Thyroid gland (tissue), 4 donors: ENCODE data around the gene SLC9A2. TPM values are rescaled to one million over a fixed set of nuclear protein-coding genes. Genes with fewer than 3 reads are reported as not detected.

Experiments
- DNase-seq, 2 donors: peaks; one replicate each; pipeline ENCODE4 v3.0.0-alpha.2; 2019
- H3K27ac ChIP-seq, 3 donors: fragments of 200-600 bp; sonication (generic); 1 replicate in 2 of 3; 2 replicates in 1 of 3; pipeline ENCODE4 v1.5.1; 2016 to 2019; ENCODE audit warnings: mild to moderate bottlenecking in 1 of 3, moderate library complexity in 1 of 3
- H3K27me3 ChIP-seq: fragments of 200-600 bp; sonication (generic); one replicate; pipeline ENCODE4 v1.5.1; 2019
- H3K36me3 ChIP-seq, 2 donors: fragments of 200-600 bp; sonication (generic); one replicate each; pipeline ENCODE4 v1.5.1; 2016 to 2019
- H3K4me1 ChIP-seq, 2 donors: fragments of 200-600 bp; sonication (generic); one replicate each; pipeline ENCODE4 v1.5.1; 2017 to 2019
- H3K4me3 ChIP-seq, 3 donors: fragments of 200-600 bp; sonication (generic); replicated peaks in 1 of 3; 1 replicate in 2 of 3; 2 replicates in 1 of 3; pipeline ENCODE4 v1.5.1; 2016; ENCODE audit warnings: mild to moderate bottlenecking in 1 of 3
- H3K9me3 ChIP-seq: fragments of 200-600 bp; sonication (generic); one replicate; pipeline ENCODE4 v1.5.1; 2017
- CTCF ChIP-seq, 6 experiments: fragments of 200-600 bp in 3 of 6; fragments of 450-650 bp in 3 of 6; sonication (generic) in 3 of 6; IDR thresholded peaks; one replicate each; pipeline ENCODE4 v1.5.1; 2016 to 2019; ENCODE audit warnings: antibody characterized with exemption in 6 of 6, mild to moderate bottlenecking in 2 of 6, inconsistent platforms in 1 of 6, moderate library complexity in 1 of 6
- POLR2A ChIP-seq, 2 donors: fragments of 450-650 bp; IDR thresholded peaks; one replicate each; pipeline ENCODE4 v1.6.1; 2017; ENCODE audit warnings: antibody characterized with exemption in 2 of 2, mild to moderate bottlenecking in 2 of 2, moderate library complexity in 1 of 2
- WGBS, 2 donors: methylation state at CpG; one replicate each; pipeline ENCODE4 v1.1.5; 2017; 5-methylcytosine and 5-hydroxymethylcytosine counted together
- intact Hi-C: fragments of 100-400 bp; cut with DNase I; formaldehyde crosslinking; loops from one replicate; pipeline ENCODE4 v1.15.1; 2023
- total RNA-seq, 4 donors: library from RNA; depleted of rRNA; stranded (reverse); fragments of >200 nt; gene quantifications; one replicate each; pipeline ENCODE4 v1.2.3, GENCODE V29; 2016

Gene SLC9A2
- total RNA-seq, 4 donors from 2014 or later, result 0.33 to 4.0 (median 0.87) TPM

- TF ChIP-seq CTCF (IDR thresholded peaks at IDR 0.05), result no peak
- TF ChIP-seq POLR2A (IDR thresholded peaks at IDR 0.05), result no peak
- H3K36me3 ChIP-seq, result no peaks in the 10 kb centered on the region
- no peak overlapping the region for H3K4me3 ChIP-seq
- intact Hi-C loops, result no loop called here
- no peaks in the 10 kb centered on the region for H3K4me1 ChIP-seq
- no peaks in the 10 kb centered on the region for H3K27me3 ChIP-seq
- DNase-seq, result peak; percentile 86 to 88
- no peak overlapping the region for H3K27ac ChIP-seq
- no peaks in the 10 kb centered on the region for H3K9me3 ChIP-seq
- 72% methylated on average over 6 of the region's 6 CpGs for WGBS, 2 donors
These were observed 79.2 kb downstream of the SLC9A2 start for GRCh38 chr2:102698369-102699111.

- WGBS, 2 donors, result 89 to 91% methylated on average over 2 of the region's 2 CpGs
- Histone ChIP-seq H3K4me3 (no peak overlapping the region), H3K27me3 (no peaks in the 10 kb centered on the region), H3K36me3 (no peaks in the 10 kb centered on the region), H3K4me1 (no peaks in the 10 kb centered on the region), H3K27ac (no peak overlapping the region), H3K9me3 (no peaks in the 10 kb centered on the region)
- intact Hi-C loops, result no loop called here
- DNase-seq, result no peak
- TF ChIP-seq POLR2A (IDR thresholded peaks at IDR 0.05), result no peak
- no peak for TF ChIP-seq CTCF (IDR thresholded peaks at IDR 0.05)
These were observed 84.0 kb downstream of the SLC9A2 start for GRCh38 chr2:102703305-102703704.

GRCh38 chr2:102703748-102704147 lies 84.4 kb downstream of the SLC9A2 start:
- H3K4me3 ChIP-seq, result no peak overlapping the region
- no peaks in the 10 kb centered on the region for H3K36me3 ChIP-seq
- H3K4me1 ChIP-seq, result no peaks in the 10 kb centered on the region
- peak; percentile 17 to 28 for DNase-seq
- no peaks in the 10 kb centered on the region for H3K9me3 ChIP-seq
- H3K27me3 ChIP-seq, result no peaks in the 10 kb centered on the region
- no peak overlapping the region for H3K27ac ChIP-seq
- TF ChIP-seq POLR2A (IDR thresholded peaks at IDR 0.05) (no peak), CTCF (IDR thresholded peaks at IDR 0.05) (peak in 3 of 6 experiments; percentile 35 to 44 (median 43))
- intact Hi-C loops, result no loop called here

GRCh38 chr2:102704531-102704930 lies 85.2 kb downstream of the SLC9A2 start:
- intact Hi-C loops, result no loop called here
- H3K36me3 ChIP-seq, result no peaks in the 10 kb centered on the region
- 62 to 69% methylated on average over 12 of the region's 12 CpGs for WGBS, 2 donors
- no peaks in the 10 kb centered on the region for H3K27me3 ChIP-seq
- no peaks in the 10 kb centered on the region for H3K4me1 ChIP-seq
- H3K4me3 ChIP-seq, result no peak overlapping the region
- no peak for TF ChIP-seq CTCF (IDR thresholded peaks at IDR 0.05)
- no peak for TF ChIP-seq POLR2A (IDR thresholded peaks at IDR 0.05)
- no peaks in the 10 kb centered on the region for H3K9me3 ChIP-seq
- no peak overlapping the region for H3K27ac ChIP-seq
- DNase-seq, result no peak

GRCh38 chr2:102707796-102708695 lies 88.7 kb downstream of the SLC9A2 start:
- 86 to 94% methylated on average over 19 to 20 of the region's 20 CpGs for WGBS, 2 donors
- Histone ChIP-seq H3K4me3 (no peak overlapping the region), H3K27me3 (no peaks in the 10 kb centered on the region), H3K27ac (no peak overlapping the region), H3K36me3 (no peaks in the 10 kb centered on the region), H3K4me1 (no peaks in the 10 kb centered on the region), H3K9me3 (no peaks in the 10 kb centered on the region)
- intact Hi-C loops, result no loop called here
- TF ChIP-seq CTCF (IDR thresholded peaks at IDR 0.05) (no peak), POLR2A (IDR thresholded peaks at IDR 0.05) (no peak)
- DNase-seq, result no peak
